Natural killer cell (primary cell): ENCODE results near the gene RGS16. TPM values are rescaled to one million over a fixed set of nuclear protein-coding genes. Genes with fewer than 3 reads are reported as not detected.

Experiments used
- ATAC-seq, 3 donors: fragments of 150-1000 bp in 2 of 3; fragments of 200-7000 bp in 1 of 3; cut with Tn5 transposase; 1 replicate in 1 of 3; 2 replicates in 2 of 3; pipeline ENCODE4 v1.10.0; 2021; ENCODE audit warnings: mild to moderate bottlenecking in 2 of 3, moderate library complexity in 2 of 3
- DNase-seq, 2 donors: peaks; one replicate each; pipeline versions ENCODE4 v3.0.0 to v3.0.0-alpha.2; 2013 to 2021; ENCODE audit warnings: mixed read lengths in 1 of 2
- H3K27ac ChIP-seq: one replicate; pipeline ENCODE4 v1.5.1; 2013; ENCODE audit warnings: mild to moderate bottlenecking, low read length
- H3K27me3 ChIP-seq: one replicate; pipeline ENCODE4 v1.6.1; 2013; ENCODE audit warnings: low read length; ENCODE audit not compliant: control insufficient read depth, insufficient read depth
- H3K36me3 ChIP-seq: one replicate; pipeline ENCODE4 v1.6.1; 2013; ENCODE audit warnings: low read length; ENCODE audit not compliant: control insufficient read depth, insufficient read depth
- H3K4me1 ChIP-seq: one replicate; pipeline ENCODE4 v1.6.1; 2013; ENCODE audit warnings: low read length; ENCODE audit not compliant: control insufficient read depth, insufficient read depth
- H3K4me3 ChIP-seq: one replicate; pipeline ENCODE4 v1.5.1; 2013; ENCODE audit warnings: low read length
- H3K9me3 ChIP-seq: one replicate; pipeline ENCODE4 v1.6.1; 2013; ENCODE audit warnings: low read length; ENCODE audit not compliant: control insufficient read depth, insufficient read depth
- H3K27ac Mint-ChIP-seq, 2 donors: one replicate each; pipeline ENCODE4 v1.8.0; 2022; ENCODE audit warnings: mild to moderate bottlenecking in 2 of 2, mixed read lengths in 2 of 2, moderate library complexity in 1 of 2
- H3K27me3 Mint-ChIP-seq, 2 donors: one replicate each; pipeline ENCODE4 v1.8.0; 2022; ENCODE audit warnings: low read depth in 2 of 2, mixed read lengths in 2 of 2
- H3K36me3 Mint-ChIP-seq: one replicate; pipeline ENCODE4 v1.8.0; 2022; ENCODE audit warnings: mixed read lengths
- H3K4me1 Mint-ChIP-seq, 2 donors: one replicate each; pipeline ENCODE4 v1.8.0; 2022; ENCODE audit warnings: mixed read lengths in 2 of 2
- H3K4me3 Mint-ChIP-seq: one replicate; pipeline ENCODE4 v1.8.0; 2022; ENCODE audit warnings: mild to moderate bottlenecking, moderate library complexity, mixed read lengths
- H3K9me3 Mint-ChIP-seq, 2 donors: one replicate each; pipeline ENCODE4 v1.8.0; 2022; ENCODE audit warnings: mixed read lengths in 2 of 2
- WGBS: methylation state at CpG from one replicate; pipeline ENCODE4 v1.1.7; 2013; ENCODE audit warnings: missing lambda C conversion rate; ENCODE audit not compliant: insufficient coverage; 5-methylcytosine and 5-hydroxymethylcytosine counted together
- intact Hi-C: fragments of 100-400 bp; cut with micrococcal nuclease; formaldehyde crosslinking; loops from one replicate; pipeline ENCODE4 v1.14.2; 2022
- total RNA-seq, 4 donors: library from RNA; stranded (reverse); fragments of 120-200 nt in 1 of 4; gene quantifications; one replicate each; pipeline versions ENCODE4 v1.2.3 to v1.2.4, GENCODE V29; 2013 to 2022
- TF ChIP-seq, protein P1 (sequence below): fragments of 200-600 bp; IDR thresholded peaks from one replicate; pipeline ENCODE4 v1.8.0; 2022; ENCODE audit warnings: antibody characterized with exemption

The RGS16 gene
- total RNA-seq, 3 donors from 2014 or later (not counting 1 experiment from before 2014, with no cell fraction given), result 1.3 to 9.6 (median 4.2) TPM

GRCh38 chr1:182599339-182599738, 4.8 kb downstream of the RGS16 start:
- Histone ChIP-seq H3K9me3 (no peaks in the 10 kb centered on the region), H3K4me3 (no peak overlapping the region), H3K27me3 (no peaks in the 10 kb centered on the region), H3K4me1 (peaks cover 13% of the 10 kb centered on the region), H3K36me3 (no peaks in the 10 kb centered on the region), H3K27ac (no peak overlapping the region)
- TF ChIP-seq, protein P1, sequence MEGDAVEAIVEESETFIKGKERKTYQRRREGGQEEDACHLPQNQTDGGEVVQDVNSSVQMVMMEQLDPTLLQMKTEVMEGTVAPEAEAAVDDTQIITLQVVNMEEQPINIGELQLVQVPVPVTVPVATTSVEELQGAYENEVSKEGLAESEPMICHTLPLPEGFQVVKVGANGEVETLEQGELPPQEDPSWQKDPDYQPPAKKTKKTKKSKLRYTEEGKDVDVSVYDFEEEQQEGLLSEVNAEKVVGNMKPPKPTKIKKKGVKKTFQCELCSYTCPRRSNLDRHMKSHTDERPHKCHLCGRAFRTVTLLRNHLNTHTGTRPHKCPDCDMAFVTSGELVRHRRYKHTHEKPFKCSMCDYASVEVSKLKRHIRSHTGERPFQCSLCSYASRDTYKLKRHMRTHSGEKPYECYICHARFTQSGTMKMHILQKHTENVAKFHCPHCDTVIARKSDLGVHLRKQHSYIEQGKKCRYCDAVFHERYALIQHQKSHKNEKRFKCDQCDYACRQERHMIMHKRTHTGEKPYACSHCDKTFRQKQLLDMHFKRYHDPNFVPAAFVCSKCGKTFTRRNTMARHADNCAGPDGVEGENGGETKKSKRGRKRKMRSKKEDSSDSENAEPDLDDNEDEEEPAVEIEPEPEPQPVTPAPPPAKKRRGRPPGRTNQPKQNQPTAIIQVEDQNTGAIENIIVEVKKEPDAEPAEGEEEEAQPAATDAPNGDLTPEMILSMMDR, result no peak
- Mint-ChIP-seq H3K4me1 (peaks cover 10% of the 10 kb centered on the region in 2 donors), H3K36me3 (no peaks in the 10 kb centered on the region), H3K4me3 (no peak overlapping the region), H3K27ac (no peak overlapping the region), H3K27me3 (peaks cover 0 to 15% of the 10 kb centered on the region in 2 donors), H3K9me3 (no peaks in the 10 kb centered on the region)
- ATAC-seq, result no peak
- 93% methylated on average over 6 of the region's 6 CpGs for WGBS
- DNase-seq, result peak in 1 of 2 donors; percentile 46
- intact Hi-C loops, result no loop called here

GRCh38 chr1:182598296-182598695, 5.9 kb downstream of the RGS16 start:
- no peaks in the 10 kb centered on the region for H3K36me3 ChIP-seq
- DNase-seq, result no peak
- H3K4me3 Mint-ChIP-seq, result no peak overlapping the region
- ATAC-seq, result no peak
- no peak overlapping the region for H3K4me3 ChIP-seq
- no peaks in the 10 kb centered on the region for H3K27me3 ChIP-seq
- 70% methylated on average over 5 of the region's 5 CpGs for WGBS
- peaks cover 4% of the 10 kb centered on the region for H3K4me1 ChIP-seq
- H3K27ac ChIP-seq, result no peak overlapping the region
- no peak overlapping the region for H3K27ac Mint-ChIP-seq
- intact Hi-C loops, result no loop called here
- no peaks in the 10 kb centered on the region for H3K36me3 Mint-ChIP-seq
- TF ChIP-seq, protein P1, result no peak
- H3K4me1 Mint-ChIP-seq, result no peaks in the 10 kb centered on the region
- no peaks in the 10 kb centered on the region for H3K9me3 Mint-ChIP-seq
- H3K27me3 Mint-ChIP-seq, result peaks cover 10 to 12% of the 10 kb centered on the region in 2 donors
- no peaks in the 10 kb centered on the region for H3K9me3 ChIP-seq

DNA sequence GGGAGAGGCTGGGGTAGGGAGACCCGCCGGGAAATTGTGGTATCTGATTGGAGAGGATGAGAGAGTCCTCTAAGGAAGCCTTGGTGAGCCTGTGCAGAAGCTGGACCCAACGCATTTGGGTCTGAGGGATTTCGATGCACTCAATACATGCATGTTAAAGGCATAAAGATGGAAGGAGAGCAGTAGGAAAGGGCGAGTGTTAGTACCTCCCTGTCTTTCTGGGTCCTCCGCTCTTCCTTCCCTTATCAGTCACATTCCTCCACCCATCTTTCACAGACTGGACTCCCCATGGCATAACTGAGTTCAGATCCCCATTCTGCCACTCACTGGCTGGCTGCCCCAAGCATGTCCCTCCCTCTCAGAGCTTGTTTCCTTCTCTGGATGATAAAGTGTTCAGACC, 7.3 kb downstream of the RGS16 start:
- intact Hi-C loops, result no loop called here
- ATAC-seq, result no peak
- no peak overlapping the region for H3K4me3 ChIP-seq
- 90% methylated on average over 6 of the region's 6 CpGs for WGBS
- Mint-ChIP-seq H3K27me3 (peaks cover 9 to 12% of the 10 kb centered on the region in 2 donors), H3K4me3 (no peak overlapping the region), H3K9me3 (no peaks in the 10 kb centered on the region), H3K4me1 (no peaks in the 10 kb centered on the region), H3K36me3 (no peaks in the 10 kb centered on the region), H3K27ac (no peak overlapping the region)
- no peaks in the 10 kb centered on the region for H3K27me3 ChIP-seq
- no peak for DNase-seq
- no peaks in the 10 kb centered on the region for H3K9me3 ChIP-seq
- H3K36me3 ChIP-seq, result no peaks in the 10 kb centered on the region
- H3K27ac ChIP-seq, result no peak overlapping the region
- TF ChIP-seq, protein P1, result no peak
- peaks cover 4% of the 10 kb centered on the region for H3K4me1 ChIP-seq

- ATAC-seq, result peak; percentile 74 to 95 (median 81)
- H3K4me1 ChIP-seq, result no peaks in the 10 kb centered on the region
- H3K36me3 ChIP-seq, result no peaks in the 10 kb centered on the region
- Mint-ChIP-seq H3K4me3 (no peak overlapping the region), H3K27ac (no peak overlapping the region), H3K27me3 (peaks cover 9 to 12% of the 10 kb centered on the region in 2 donors), H3K9me3 (no peaks in the 10 kb centered on the region), H3K4me1 (no peaks in the 10 kb centered on the region), H3K36me3 (no peaks in the 10 kb centered on the region)
- no peak overlapping the region for H3K4me3 ChIP-seq
- 33% methylated on average over 3 of the region's 4 CpGs for WGBS
- DNase-seq, result peak; percentile 50 to 81
- no peak overlapping the region for H3K27ac ChIP-seq
- TF ChIP-seq, protein P1, result peak; percentile 91
- no peaks in the 10 kb centered on the region for H3K9me3 ChIP-seq
- no peaks in the 10 kb centered on the region for H3K27me3 ChIP-seq
- intact Hi-C loops, result loop anchor here (1.0 kb wide), 1 partner anchor 189 kb away; no protein-coding TSS in a partner anchor
Measured at GRCh38 chr1:182595641-182596240, 8.4 kb downstream of the RGS16 start.
